Tibial artery (tissue), 4 donors: Measurements from ENCODE around the gene AIG1.

ENCODE experiments used
- DNase-seq, 2 donors: peaks; one replicate each; pipeline ENCODE4 v3.0.0-alpha.2; 2019
- H3K27ac ChIP-seq, 2 donors: fragments of 200-600 bp; sonication (generic) in 1 of 2; 1 replicate in 1 of 2; 2 replicates in 1 of 2; pipeline ENCODE4 v1.5.1; 2018 to 2019; ENCODE audit warnings: mild to moderate bottlenecking in 1 of 2
- H3K27me3 ChIP-seq, 2 donors: fragments of 200-600 bp; sonication (generic) in 1 of 2; one replicate each; pipeline versions ENCODE4 v1.5.1 to v1.6.0; 2016 to 2019
- H3K36me3 ChIP-seq, 3 donors: fragments of 200-600 bp; sonication (generic) in 2 of 3; one replicate each; pipeline ENCODE4 v1.5.1; 2016 to 2019; ENCODE audit warnings: mild to moderate bottlenecking in 2 of 3
- H3K4me1 ChIP-seq, 4 donors: fragments of 200-600 bp; sonication (generic) in 2 of 4; 1 replicate in 3 of 4; 2 replicates in 1 of 4; pipeline ENCODE4 v1.5.1; 2016 to 2019
- H3K4me3 ChIP-seq, 2 donors: fragments of 200-600 bp; sonication (generic) in 1 of 2; 1 replicate in 1 of 2; 2 replicates in 1 of 2; pipeline ENCODE4 v1.5.1; 2018 to 2019; ENCODE audit warnings: mild to moderate bottlenecking in 2 of 2
- H3K9me3 ChIP-seq, 3 donors: fragments of 200-600 bp; sonication (generic) in 1 of 3; one replicate each; pipeline ENCODE4 v1.5.1; 2016 to 2019
- CTCF ChIP-seq, 2 experiments: fragments of 200-600 bp in 1 of 2; fragments of 450-650 bp in 1 of 2; IDR thresholded peaks; one replicate each; pipeline ENCODE4 v1.5.1; 2017 to 2019; ENCODE audit warnings: antibody characterized with exemption in 2 of 2, mild to moderate bottlenecking in 1 of 2, moderate library complexity in 1 of 2
- intact Hi-C: fragments of 100-400 bp; cut with DNase I; formaldehyde crosslinking; loops from one replicate; pipeline ENCODE4 v1.15.0; 2023; ENCODE audit warnings: low total_unique reads

Gene AIG1

GRCh38 chr6:143176090-143177021 is 115.7 kb downstream of the AIG1 start:
- H3K9me3 ChIP-seq = no peaks in the 10 kb centered on the region
- peaks cover 0 to 12% (median 3%) of the 10 kb centered on the region in 4 donors for H3K4me1 ChIP-seq
- no peak overlapping the region for H3K27ac ChIP-seq
- H3K36me3 ChIP-seq = peaks cover 8 to 27% (median 8%) of the 10 kb centered on the region in 3 donors
- TF ChIP-seq CTCF (IDR thresholded peaks at IDR 0.05) = no peak
- H3K4me3 ChIP-seq = no peak overlapping the region
- intact Hi-C loops = no loop called here
- no peak for DNase-seq
- no peaks in the 10 kb centered on the region for H3K27me3 ChIP-seq

- Histone ChIP-seq H3K4me3 (no peak overlapping the region), H3K9me3 (no peaks in the 10 kb centered on the region), H3K36me3 (peaks cover 8 to 27% (median 8%) of the 10 kb centered on the region in 3 donors), H3K27me3 (no peaks in the 10 kb centered on the region), H3K27ac (no peak overlapping the region), H3K4me1 (peaks cover 0 to 17% (median 6%) of the 10 kb centered on the region in 4 donors)
- DNase-seq = no peak
- no peak for TF ChIP-seq CTCF (IDR thresholded peaks at IDR 0.05)
- intact Hi-C loops = no loop called here
Observed at GRCh38 chr6:143177706-143178105, 117.0 kb downstream of the AIG1 start.

- H3K9me3 ChIP-seq = no peaks in the 10 kb centered on the region
- peaks cover 0 to 17% (median 6%) of the 10 kb centered on the region in 4 donors for H3K4me1 ChIP-seq
- H3K4me3 ChIP-seq = no peak overlapping the region
- no peak for DNase-seq
- no peak for TF ChIP-seq CTCF (IDR thresholded peaks at IDR 0.05)
- H3K27me3 ChIP-seq = no peaks in the 10 kb centered on the region
- intact Hi-C loops = no loop called here
- no peak overlapping the region for H3K27ac ChIP-seq
- peaks cover 8 to 21% (median 8%) of the 10 kb centered on the region in 3 donors for H3K36me3 ChIP-seq
Observed at GRCh38 chr6:143179096-143179495, 118.4 kb downstream of the AIG1 start.

GRCh38 chr6:143179901-143180612 is 119.4 kb downstream of the AIG1 start:
- intact Hi-C loops = no loop called here
- Histone ChIP-seq H3K9me3 (no peaks in the 10 kb centered on the region), H3K27ac (peak overlapping the region in 1 of 2 donors; percentile 12), H3K4me1 (peaks cover 0 to 17% (median 6%) of the 10 kb centered on the region in 4 donors), H3K4me3 (no peak overlapping the region), H3K27me3 (no peaks in the 10 kb centered on the region), H3K36me3 (peaks cover 8 to 18% (median 8%) of the 10 kb centered on the region in 3 donors)
- DNase-seq = no peak
- TF ChIP-seq CTCF (IDR thresholded peaks at IDR 0.05) = no peak

- Histone ChIP-seq H3K27ac (peak overlapping the region in 1 of 2 donors; percentile 12), H3K4me1 (peaks cover 0 to 17% (median 6%) of the 10 kb centered on the region in 4 donors), H3K36me3 (peaks cover 8 to 10% (median 8%) of the 10 kb centered on the region in 3 donors), H3K4me3 (no peak overlapping the region), H3K9me3 (no peaks in the 10 kb centered on the region), H3K27me3 (no peaks in the 10 kb centered on the region)
- intact Hi-C loops = no loop called here
- TF ChIP-seq CTCF (IDR thresholded peaks at IDR 0.05) = no peak
- DNase-seq = no peak
Observed at GRCh38 chr6:143180826-143181225, 120.1 kb downstream of the AIG1 start.
